AML-193 (cell line): ENCODE results near the gene MOK.

ENCODE experiments used
- DNase-seq, 2 experiments: peaks; one replicate each; lab custom pipeline; 2025; lab: John Stamatoyannopoulos, UW

Gene MOK

GRCh38 chr14:102283631-102284129, 21.3 kb downstream of the MOK start:
- no peak for DNase-seq

GRCh38 chr14:102282751-102283465, 22.1 kb downstream of the MOK start:
- no peak for DNase-seq

GRCh38 chr14:102280376-102280962, 24.5 kb downstream of the MOK start:
- DNase-seq = no peak

- no peak for DNase-seq
Observed at GRCh38 chr14:102279688-102280348, 25.1 kb downstream of the MOK start.

- DNase-seq = no peak
Observed at GRCh38 chr14:102279282-102279681, 25.7 kb downstream of the MOK start.

- no peak for DNase-seq
Observed at GRCh38 chr14:102278631-102278935, 26.4 kb downstream of the MOK start.

GRCh38 chr14:102277874-102278630, 26.9 kb downstream of the MOK start:
- DNase-seq = no peak

- no peak for DNase-seq
Observed at GRCh38 chr14:102275866-102276265, 29.1 kb downstream of the MOK start.

GRCh38 chr14:102272392-102272791, 32.6 kb downstream of the MOK start:
- DNase-seq = no peak

- no peak for DNase-seq
Observed at GRCh38 chr14:102264775-102265174, 40.2 kb downstream of the MOK start.

- DNase-seq = no peak
Observed at GRCh38 chr14:102264355-102264754, 40.6 kb downstream of the MOK start.

GRCh38 chr14:102262929-102263462, 42.0 kb downstream of the MOK start:
- no peak for DNase-seq

- no peak for DNase-seq
Observed at GRCh38 chr14:102258136-102258535, 46.8 kb downstream of the MOK start.

- DNase-seq = no peak
Observed at GRCh38 chr14:102256716-102257115, 48.2 kb downstream of the MOK start.

- no peak for DNase-seq
Observed at GRCh38 chr14:102255401-102256190, 49.4 kb downstream of the MOK start.

- no peak for DNase-seq
Observed at GRCh38 chr14:102252834-102253801, 51.8 kb downstream of the MOK start.

- no peak for DNase-seq
Observed at GRCh38 chr14:102251161-102251560, 53.8 kb downstream of the MOK start.

- DNase-seq = no peak
Observed at GRCh38 chr14:102250636-102251035, 54.3 kb downstream of the MOK start.

GRCh38 chr14:102249981-102250380, 55.0 kb downstream of the MOK start:
- DNase-seq = no peak

- no peak for DNase-seq
Observed at GRCh38 chr14:102249041-102249440, 55.9 kb downstream of the MOK start.
